Activated CD8-positive, alpha-beta memory T cell treated with anti-CD3 and anti-CD28 coated beads, Interleukin-2, amount 50 U/mL, for 24 hours (primary cell): Measurements from ENCODE around the gene NPEPL1.
"Not testable (repeated sequence)": the region's sequence is repeated elsewhere in the genome, so short reads cannot be mapped to it uniquely, and the experiment has no call there.

ENCODE experiments used
- DNase-seq: peaks from one replicate; pipeline ENCODE4 v3.0.0-alpha.2; 2020; ENCODE audit errors: extremely low read depth

NPEPL1 gene

GRCh38 chr20:58757647-58758046 is 65.0 kb downstream of the NPEPL1 start:
- not testable (repeated sequence) for DNase-seq

- DNase-seq: no peak
Measured at GRCh38 chr20:58759947-58760346, 67.3 kb downstream of the NPEPL1 start.

- no peak for DNase-seq
Measured at GRCh38 chr20:58760856-58761255, 68.3 kb downstream of the NPEPL1 start.

- DNase-seq: no peak
Measured at GRCh38 chr20:58762120-58762519, 69.5 kb downstream of the NPEPL1 start.

GRCh38 chr20:58763076-58763475 is 70.5 kb downstream of the NPEPL1 start:
- no peak for DNase-seq
